Measurements from ENCODE around the gene PLXNA4.

- TF ChIP-seq, protein P1, sequence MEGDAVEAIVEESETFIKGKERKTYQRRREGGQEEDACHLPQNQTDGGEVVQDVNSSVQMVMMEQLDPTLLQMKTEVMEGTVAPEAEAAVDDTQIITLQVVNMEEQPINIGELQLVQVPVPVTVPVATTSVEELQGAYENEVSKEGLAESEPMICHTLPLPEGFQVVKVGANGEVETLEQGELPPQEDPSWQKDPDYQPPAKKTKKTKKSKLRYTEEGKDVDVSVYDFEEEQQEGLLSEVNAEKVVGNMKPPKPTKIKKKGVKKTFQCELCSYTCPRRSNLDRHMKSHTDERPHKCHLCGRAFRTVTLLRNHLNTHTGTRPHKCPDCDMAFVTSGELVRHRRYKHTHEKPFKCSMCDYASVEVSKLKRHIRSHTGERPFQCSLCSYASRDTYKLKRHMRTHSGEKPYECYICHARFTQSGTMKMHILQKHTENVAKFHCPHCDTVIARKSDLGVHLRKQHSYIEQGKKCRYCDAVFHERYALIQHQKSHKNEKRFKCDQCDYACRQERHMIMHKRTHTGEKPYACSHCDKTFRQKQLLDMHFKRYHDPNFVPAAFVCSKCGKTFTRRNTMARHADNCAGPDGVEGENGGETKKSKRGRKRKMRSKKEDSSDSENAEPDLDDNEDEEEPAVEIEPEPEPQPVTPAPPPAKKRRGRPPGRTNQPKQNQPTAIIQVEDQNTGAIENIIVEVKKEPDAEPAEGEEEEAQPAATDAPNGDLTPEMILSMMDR (IDR thresholded peaks at IDR 0.05): no peak
- TF ChIP-seq POLR2A (IDR thresholded peaks at IDR 0.05): no peak
- TF ChIP-seq POLR2AphosphoS5 (IDR thresholded peaks at IDR 0.05): no peak
These were observed 91.1 kb downstream of the PLXNA4 start for GRCh38 chr7:132485136-132485535.

Measured in prostate gland (tissue), 2 donors.